Prostate gland (tissue), 2 donors: ENCODE measurements around the gene NOC4L. TPM values are rescaled to one million over a fixed set of nuclear protein-coding genes. Genes with fewer than 3 reads are reported as not detected.

ENCODE experiments used
- DNase-seq: peaks from one replicate; pipeline ENCODE4 v3.0.0-alpha.2; 2019; ENCODE audit warnings: low spot score
- H3K27ac ChIP-seq, 2 donors: fragments of 200-600 bp; sonication (generic); 2 replicates each; pipeline ENCODE4 v1.5.1; 2017 to 2019
- H3K27me3 ChIP-seq: fragments of 200-600 bp; sonication (generic); replicated peaks from 2 replicates; pipeline ENCODE4 v1.5.1; 2019; ENCODE audit not compliant: insufficient read depth
- H3K36me3 ChIP-seq, 2 donors: fragments of 200-600 bp; sonication (generic); 1 replicate in 1 of 2; 2 replicates in 1 of 2; pipeline versions ENCODE4 v1.5.1 to v1.8.1; 2017 to 2019
- H3K4me1 ChIP-seq: fragments of 200-600 bp; sonication (generic); replicated peaks from 2 replicates; pipeline ENCODE4 v1.5.1; 2019
- H3K4me3 ChIP-seq, 2 donors: fragments of 200-600 bp; sonication (generic); 2 replicates each; pipeline ENCODE4 v1.5.1; 2017 to 2019
- H3K9me3 ChIP-seq: fragments of 200-600 bp; sonication (generic); 2 replicates; pipeline ENCODE4 v1.5.1; 2017
- CTCF ChIP-seq, 4 experiments: fragments of 200-600 bp in 2 of 4; fragments of 450-650 bp in 2 of 4; sonication (generic) in 2 of 4; IDR thresholded peaks; 1 replicate in 3 of 4; 2 replicates in 1 of 4; pipeline ENCODE4 v1.5.1; 2016 to 2019; ENCODE audit warnings: antibody characterized with exemption in 4 of 4, mild to moderate bottlenecking in 2 of 4, moderate library complexity in 2 of 4
- POLR2A ChIP-seq: fragments of 450-650 bp; IDR thresholded peaks from one replicate; pipeline ENCODE4 v1.6.1; 2016; ENCODE audit warnings: antibody characterized with exemption, mild to moderate bottlenecking
- POLR2AphosphoS5 ChIP-seq: sonication (generic); formaldehyde crosslinking; IDR thresholded peaks from one replicate; pipeline ENCODE4 v1.6.1; 2017; ENCODE audit warnings: antibody characterized with exemption
- WGBS: methylation state at CpG from one replicate; pipeline ENCODE4 v1.1.5; 2018; 5-methylcytosine and 5-hydroxymethylcytosine counted together
- intact Hi-C: fragments of 100-400 bp; cut with DNase I; formaldehyde crosslinking; loops from one replicate; pipeline ENCODE4 v1.14.2; 2022
- total RNA-seq, 2 donors: library from RNA; depleted of rRNA; stranded (reverse); fragments of >200 nt; gene quantifications; one replicate each; pipeline ENCODE4 v1.1.0, GENCODE V29; 2016

NOC4L gene
- total RNA-seq, 2 donors from 2014 or later: 12.4 to 32.5 TPM

GRCh38 chr12:132172619-132173018 lies 28.4 kb downstream of the NOC4L start:
- no peak overlapping the region for H3K4me3 ChIP-seq
- no peak for TF ChIP-seq POLR2AphosphoS5
- TF ChIP-seq CTCF (IDR thresholded peaks at IDR 0.05): no peak
- TF ChIP-seq POLR2A: no peak

GRCh38 chr12:132173135-132174014 lies 29.1 kb downstream of the NOC4L start:
- no peaks in the 10 kb centered on the region for H3K36me3 ChIP-seq
- 67% methylated on average over 35 of the region's 35 CpGs for WGBS
- no peak overlapping the region for H3K4me3 ChIP-seq
- H3K4me1 ChIP-seq: peaks cover 6% of the 10 kb centered on the region
- H3K27me3 ChIP-seq: peaks cover 31% of the 10 kb centered on the region
- no peaks in the 10 kb centered on the region for H3K9me3 ChIP-seq
- intact Hi-C loops: no loop called here
- TF ChIP-seq POLR2A (no peak), CTCF (IDR thresholded peaks at IDR 0.05) (no peak), POLR2AphosphoS5 (no peak)
- DNase-seq: no peak
- H3K27ac ChIP-seq: no peak overlapping the region

More at GRCh38 chr12:132172619-132173018, 28.4 kb downstream of the NOC4L start:
- H3K27me3 ChIP-seq: peaks cover 31% of the 10 kb centered on the region
- peaks cover 6% of the 10 kb centered on the region for H3K4me1 ChIP-seq
- DNase-seq: no peak
- H3K9me3 ChIP-seq: no peaks in the 10 kb centered on the region
- no peaks in the 10 kb centered on the region for H3K36me3 ChIP-seq
- 68% methylated on average over 15 of the region's 15 CpGs for WGBS
- intact Hi-C loops: no loop called here
- no peak overlapping the region for H3K27ac ChIP-seq

DNA sequence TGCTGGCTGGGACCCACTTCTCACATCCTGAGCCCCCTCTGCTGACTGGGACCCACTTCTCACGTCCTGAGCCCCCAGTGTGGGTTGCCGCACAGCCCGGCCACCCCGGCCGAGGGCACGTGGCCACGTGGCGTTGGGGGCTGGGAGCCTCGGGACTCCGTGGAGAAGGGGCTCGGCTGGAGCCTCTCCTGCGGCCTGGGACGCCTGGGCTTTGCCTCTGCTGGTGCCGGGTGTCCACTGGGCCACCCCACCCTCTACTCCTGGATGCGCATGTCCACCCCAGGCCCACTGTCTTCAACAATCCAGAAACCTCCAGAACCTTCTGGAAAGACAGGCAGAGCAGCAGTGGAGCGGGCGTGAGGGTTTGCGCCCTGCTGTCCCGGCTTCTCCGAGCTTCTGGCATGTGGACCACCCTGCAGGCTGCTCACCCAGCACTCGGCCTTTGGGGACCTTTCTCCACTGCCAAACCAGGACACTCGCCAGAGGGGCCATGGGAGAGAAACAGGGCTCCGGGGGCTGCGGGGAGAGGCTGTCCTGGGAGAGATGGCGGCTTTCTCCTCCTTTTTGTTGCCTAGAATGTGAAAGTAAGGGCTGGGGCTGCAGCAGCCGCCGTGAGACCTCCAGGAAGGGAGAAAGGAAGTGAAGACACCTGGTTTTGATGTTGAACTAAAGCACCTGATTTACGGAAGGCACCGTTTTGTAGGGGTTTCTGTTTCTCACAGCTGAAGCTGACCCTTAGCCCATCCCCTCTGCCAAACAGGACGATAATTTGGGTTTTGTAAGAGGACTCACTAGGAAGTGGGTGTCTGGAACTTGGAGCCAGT lies 30.0 kb downstream of the NOC4L start:
- TF ChIP-seq POLR2AphosphoS5: no peak
- TF ChIP-seq POLR2A: no peak
- TF ChIP-seq CTCF (IDR thresholded peaks at IDR 0.05): no peak
- WGBS: 83% methylated on average over 30 of the region's 30 CpGs
- peaks cover 31% of the 10 kb centered on the region for H3K27me3 ChIP-seq

GRCh38 chr12:132174839-132175490 lies 30.7 kb downstream of the NOC4L start:
- no peak overlapping the region for H3K4me3 ChIP-seq
- DNase-seq: no peak
- TF ChIP-seq POLR2A (no peak), CTCF (IDR thresholded peaks at IDR 0.05) (no peak), POLR2AphosphoS5 (no peak)
- peaks cover 6% of the 10 kb centered on the region for H3K4me1 ChIP-seq
- peaks cover 31% of the 10 kb centered on the region for H3K27me3 ChIP-seq
- 47% methylated on average over 25 of the region's 25 CpGs for WGBS
- no peaks in the 10 kb centered on the region for H3K9me3 ChIP-seq
- H3K27ac ChIP-seq: no peak overlapping the region
- intact Hi-C loops: no loop called here
- H3K36me3 ChIP-seq: no peaks in the 10 kb centered on the region

More for the DNA sequence above, 30.0 kb downstream of the NOC4L start:
- Histone ChIP-seq H3K4me1 (peaks cover 6% of the 10 kb centered on the region), H3K4me3 (no peak overlapping the region), H3K9me3 (no peaks in the 10 kb centered on the region), H3K36me3 (no peaks in the 10 kb centered on the region), H3K27ac (no peak overlapping the region)
- intact Hi-C loops: no loop called here
- DNase-seq: no peak
